Hindlimb muscle (tissue), 1 donor: ENCODE results near the gene HMX1. TPM values are rescaled to one million over a fixed set of nuclear protein-coding genes. Genes with fewer than 3 reads are reported as not detected.
A peak's percentile ranks its signal among the peaks of the same experiment; 100 is the strongest.

Experiments
- DNase-seq: peaks from one replicate; pipeline ENCODE4 v3.0.0-alpha.2; 2013
- polyA plus RNA-seq: library from polyadenylated mRNA; unstranded; fragments of 120-200 nt; gene quantifications from one replicate; pipeline ENCODE4 v1.2.1, GENCODE V29; 2013; ENCODE audit not compliant: insufficient read length

The HMX1 gene
- polyA plus RNA-seq, 1 donor: not detected

- DNase-seq: no peak
Observed at GRCh38 chr4:8854931-8855330, 16.7 kb downstream of the HMX1 start.

- no peak for DNase-seq
Observed at GRCh38 chr4:8854016-8854415, 17.6 kb downstream of the HMX1 start.

DNA sequence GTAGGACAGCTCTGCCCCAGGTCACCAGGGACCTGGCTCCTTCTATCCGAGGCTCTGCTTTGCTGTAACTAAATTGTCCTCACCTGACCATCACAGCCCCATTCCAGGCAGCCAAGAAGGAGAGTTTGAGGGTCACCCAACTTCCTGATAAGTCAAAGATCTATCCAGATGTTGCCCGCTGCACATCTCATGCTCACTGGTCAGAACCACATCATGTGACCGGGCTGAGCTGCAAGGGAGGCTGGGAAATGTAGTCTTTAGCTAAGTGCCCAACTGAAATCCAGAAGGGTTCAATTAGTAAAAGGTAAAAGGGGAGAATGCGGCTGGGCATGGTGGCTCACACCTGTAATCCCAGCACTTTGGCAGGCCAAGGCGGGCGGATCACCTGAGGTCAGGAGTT lies 18.4 kb downstream of the HMX1 start:
- DNase-seq: no peak

GRCh38 chr4:8852118-8852704 lies 19.4 kb downstream of the HMX1 start:
- DNase-seq: no peak

GRCh38 chr4:8851321-8852117 lies 20.1 kb downstream of the HMX1 start:
- no peak for DNase-seq

- no peak for DNase-seq
Observed at GRCh38 chr4:8850830-8851188, 20.8 kb downstream of the HMX1 start.

GRCh38 chr4:8850074-8850829 lies 21.4 kb downstream of the HMX1 start:
- no peak for DNase-seq

- no peak for DNase-seq
Observed at GRCh38 chr4:8849266-8850073, 22.2 kb downstream of the HMX1 start.

- no peak for DNase-seq
Observed at GRCh38 chr4:8848507-8849265, 23.0 kb downstream of the HMX1 start.

DNA sequence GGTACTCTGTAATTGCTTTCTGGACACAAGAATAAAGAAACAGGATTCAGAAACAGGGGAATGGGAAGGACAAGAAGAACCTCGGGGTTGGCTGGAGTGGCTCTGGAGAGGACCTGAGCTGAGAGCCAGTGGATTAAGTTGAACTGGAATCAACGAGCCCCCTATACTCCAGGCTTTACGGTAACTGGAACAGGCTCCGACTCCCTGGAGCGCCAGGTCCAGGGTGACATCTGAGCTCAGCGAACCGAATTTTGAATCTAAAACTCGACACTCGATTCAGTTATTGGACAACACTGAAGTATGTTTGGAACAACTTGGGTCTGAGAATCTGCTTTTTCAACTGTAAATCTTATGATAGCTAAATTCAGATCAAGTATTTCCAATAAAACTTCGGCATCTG lies 23.9 kb downstream of the HMX1 start:
- DNase-seq: peak; percentile 62

GRCh38 chr4:8847331-8847730 lies 24.3 kb downstream of the HMX1 start:
- no peak for DNase-seq

GRCh38 chr4:8846826-8847225 lies 24.8 kb downstream of the HMX1 start:
- no peak for DNase-seq

DNA sequence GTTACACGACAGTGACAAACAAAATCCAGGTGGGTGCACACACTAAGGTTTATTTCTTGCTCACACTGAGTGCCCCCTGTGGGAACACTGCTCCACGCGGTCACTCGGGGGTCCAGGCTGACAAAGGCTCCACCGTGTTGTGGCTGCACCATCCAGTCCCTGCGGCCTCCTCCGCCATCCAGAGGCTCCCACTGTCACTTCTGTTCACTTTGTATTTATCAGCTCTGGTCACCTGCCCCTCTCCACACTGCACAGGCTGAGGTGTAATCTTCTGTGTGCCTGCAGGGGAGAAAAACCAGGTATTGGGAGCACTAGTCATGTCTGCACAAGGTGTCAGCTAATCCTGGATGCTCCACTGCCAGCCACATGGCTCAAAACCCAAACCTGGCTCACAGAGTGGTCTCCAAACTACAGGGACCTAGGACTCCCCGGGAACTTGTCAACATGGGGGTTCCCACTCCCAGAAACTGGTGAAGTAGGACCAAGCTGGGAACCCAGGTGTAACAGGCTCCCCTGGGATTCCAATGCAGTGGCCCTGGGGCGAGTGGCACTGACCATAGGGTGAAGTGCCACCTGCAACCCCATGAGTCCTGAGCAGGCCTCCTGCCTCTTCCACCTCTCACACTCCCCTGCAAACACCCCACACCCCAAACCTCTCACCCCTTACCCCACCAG lies 25.5 kb downstream of the HMX1 start:
- no peak for DNase-seq

- DNase-seq: no peak
Observed at GRCh38 chr4:8844976-8845690, 26.5 kb downstream of the HMX1 start.

- DNase-seq: no peak
Observed at GRCh38 chr4:8843597-8843996, 28.0 kb downstream of the HMX1 start.

GRCh38 chr4:8842614-8843013 lies 29.0 kb downstream of the HMX1 start:
- no peak for DNase-seq

DNA sequence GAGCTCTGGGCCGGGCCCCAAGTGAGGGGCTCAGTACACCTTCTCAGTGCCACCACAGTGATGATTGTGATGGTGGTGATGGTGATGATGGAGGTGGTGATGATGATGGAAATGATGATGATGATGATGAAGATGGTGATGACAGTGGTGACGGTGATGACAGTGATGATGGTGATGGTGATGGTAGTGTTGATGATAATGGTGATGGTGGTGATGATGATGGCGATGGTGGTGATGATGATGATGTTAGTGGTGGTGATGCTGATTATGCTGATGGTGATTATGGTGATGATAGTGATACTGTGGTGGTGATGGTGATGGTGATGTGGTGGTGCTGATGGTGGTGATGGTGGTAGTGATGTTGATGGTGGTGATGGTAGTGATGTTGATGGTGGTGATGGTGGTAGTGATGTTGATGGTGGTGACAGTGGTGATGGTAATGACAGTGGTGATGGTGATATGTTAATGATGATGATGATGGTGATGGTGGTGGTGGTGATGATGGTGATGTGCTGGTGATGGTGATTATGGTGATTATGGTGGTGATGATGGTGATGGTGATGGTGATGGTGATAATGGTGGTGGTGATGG lies 29.9 kb downstream of the HMX1 start:
- no peak for DNase-seq

DNA sequence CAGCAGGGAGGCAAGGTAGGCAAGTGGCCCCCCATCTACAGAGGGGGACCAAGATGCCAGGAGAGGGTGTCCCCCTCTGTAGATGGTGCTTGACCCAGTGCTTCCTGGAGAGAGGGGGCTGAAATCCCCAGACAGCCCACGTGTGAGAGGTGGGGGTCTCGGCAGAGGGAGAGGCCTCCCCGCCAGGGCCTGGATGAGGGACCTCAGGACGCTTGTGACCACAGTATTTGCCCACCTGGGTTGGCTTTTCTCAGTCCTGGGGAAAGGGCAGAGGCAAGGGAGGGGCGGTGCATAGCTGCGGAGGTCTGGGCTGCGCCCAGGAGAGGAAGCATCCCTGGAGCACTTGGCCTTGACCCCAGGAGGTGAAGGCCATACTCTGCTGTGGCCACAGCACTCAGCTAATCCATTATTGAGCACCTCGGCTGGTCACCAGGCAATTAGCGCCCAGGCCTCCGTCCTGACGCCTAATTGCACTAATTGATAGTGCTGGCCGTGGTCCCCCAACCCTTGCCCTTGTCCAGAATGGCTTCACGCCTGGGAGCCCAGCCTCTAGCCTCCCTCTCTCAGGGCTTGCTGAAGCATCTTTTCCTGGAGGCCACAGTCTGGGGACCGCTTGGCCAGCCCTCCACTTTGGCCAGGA lies 30.7 kb downstream of the HMX1 start:
- DNase-seq: no peak

DNA sequence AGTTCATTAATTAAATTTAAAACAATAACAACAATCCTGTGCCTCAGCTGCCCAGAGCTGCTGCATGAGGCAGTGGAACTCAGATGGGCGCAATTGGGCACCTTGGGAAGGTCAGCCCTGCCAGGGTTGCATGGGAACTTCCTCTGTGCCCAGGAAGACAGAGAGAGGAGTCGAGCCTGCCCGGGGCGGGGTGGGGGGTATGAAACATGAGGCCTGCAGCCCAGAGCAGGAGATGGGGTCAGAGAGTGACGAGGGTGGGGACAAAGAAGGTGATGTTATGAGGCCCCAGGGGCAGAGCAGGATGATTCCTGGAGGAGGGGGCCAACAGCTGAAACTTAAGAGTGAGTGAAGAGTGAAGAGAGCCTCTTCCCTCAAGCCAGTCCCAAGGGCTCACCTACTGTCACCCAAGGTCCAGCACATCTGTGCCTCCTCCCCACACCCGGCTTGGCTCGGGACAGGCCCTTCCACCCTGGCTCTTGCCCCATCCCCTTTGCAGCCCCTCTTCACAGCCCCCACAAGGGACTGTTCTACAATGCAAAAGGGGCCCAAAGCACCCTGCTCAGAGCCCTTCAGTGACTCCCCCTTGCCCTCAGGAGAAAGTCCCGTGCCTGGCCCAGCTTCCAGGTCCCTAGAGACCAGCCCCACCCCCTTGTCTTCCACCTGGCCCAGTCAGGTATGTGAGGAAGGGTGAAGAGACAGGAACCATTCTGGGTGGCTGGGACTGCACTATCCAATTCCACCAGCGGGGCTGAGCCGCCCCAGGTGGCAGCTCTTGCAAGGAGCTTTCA lies 31.4 kb downstream of the HMX1 start:
- DNase-seq: no peak
